GM19238 (cell line): ENCODE results near the gene ITIH6.
"Not testable (repeated sequence)": the region's sequence is repeated elsewhere in the genome, so short reads cannot be mapped to it uniquely, and the experiment has no call there.

Experiments
- DNase-seq: peaks from one replicate; pipeline ENCODE4 v3.0.0; 2011; ENCODE audit warnings: low spot score; ENCODE audit not compliant: insufficient read length

ITIH6 gene

DNA sequence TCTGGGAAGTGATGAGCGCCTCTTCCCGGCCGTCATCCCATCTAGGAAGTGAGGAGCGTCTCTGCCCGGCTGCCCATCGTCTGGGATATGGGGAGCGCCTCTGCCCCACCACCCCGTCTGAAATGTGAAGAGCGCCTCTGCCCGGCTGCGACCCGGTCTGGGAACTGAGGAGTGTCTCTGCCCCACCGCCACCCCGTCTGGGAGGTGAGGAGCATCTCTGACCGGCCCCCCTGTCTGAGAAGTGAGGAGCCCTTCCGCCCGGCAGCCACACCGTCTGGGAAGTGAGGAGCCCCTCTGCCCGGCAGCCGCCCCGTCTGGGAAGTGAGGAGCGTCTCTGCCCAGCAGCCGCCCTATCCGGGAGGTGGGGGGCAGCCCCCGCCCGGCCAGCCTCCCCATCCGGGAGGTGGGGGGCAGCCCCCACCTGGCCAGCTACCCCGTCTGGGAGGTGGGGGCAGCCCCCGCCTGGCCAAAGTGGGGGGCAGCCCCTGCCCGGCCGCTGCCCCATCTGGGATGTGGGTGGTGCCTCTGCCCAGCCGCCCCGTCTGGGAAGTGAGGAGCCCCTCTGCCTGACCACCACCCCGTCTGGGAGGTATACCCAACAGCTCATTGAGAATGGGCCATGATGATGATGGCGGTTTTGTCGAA, 61.6 kb downstream of the ITIH6 start:
- DNase-seq = not testable (repeated sequence)

DNA sequence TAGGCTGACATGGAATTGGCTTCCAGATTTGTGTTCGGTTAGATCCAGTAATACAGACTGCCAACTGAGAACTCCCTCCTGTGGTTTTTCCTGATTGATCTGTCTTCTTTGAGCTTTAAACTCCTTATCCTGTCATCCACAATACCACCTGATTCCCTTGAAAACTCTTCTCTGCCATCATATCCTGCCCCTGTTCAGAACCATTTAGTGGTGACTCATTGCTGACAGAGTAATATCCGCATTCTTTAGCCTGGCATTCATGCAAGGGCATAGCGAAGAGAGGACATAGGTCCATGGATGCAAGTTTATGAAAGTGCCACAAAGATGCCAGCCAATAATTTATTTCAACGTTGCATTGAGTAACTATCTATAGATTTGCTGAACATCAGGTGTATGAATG, 76.6 kb downstream of the ITIH6 start:
- DNase-seq = no peak

DNA sequence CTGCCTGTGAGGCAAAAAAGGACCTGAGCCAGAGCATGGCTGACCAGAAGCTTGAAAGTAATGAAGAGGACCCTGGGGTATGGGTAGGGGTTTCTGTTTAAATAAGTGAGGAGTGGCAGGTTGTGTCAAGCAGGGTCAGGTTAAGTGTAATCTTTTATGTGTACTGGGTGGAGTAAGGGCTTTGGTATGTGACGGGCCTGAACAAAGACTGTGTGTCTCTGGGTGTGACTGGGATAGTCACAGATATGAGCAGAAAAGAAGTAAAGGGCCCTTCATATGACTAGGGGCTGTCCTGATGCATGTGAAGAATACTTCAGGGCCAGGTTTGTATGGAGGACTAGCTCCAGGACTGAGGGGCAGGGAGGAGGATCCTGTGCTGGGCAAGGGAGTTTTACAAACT, 82.4 kb downstream of the ITIH6 start:
- no peak for DNase-seq

DNA sequence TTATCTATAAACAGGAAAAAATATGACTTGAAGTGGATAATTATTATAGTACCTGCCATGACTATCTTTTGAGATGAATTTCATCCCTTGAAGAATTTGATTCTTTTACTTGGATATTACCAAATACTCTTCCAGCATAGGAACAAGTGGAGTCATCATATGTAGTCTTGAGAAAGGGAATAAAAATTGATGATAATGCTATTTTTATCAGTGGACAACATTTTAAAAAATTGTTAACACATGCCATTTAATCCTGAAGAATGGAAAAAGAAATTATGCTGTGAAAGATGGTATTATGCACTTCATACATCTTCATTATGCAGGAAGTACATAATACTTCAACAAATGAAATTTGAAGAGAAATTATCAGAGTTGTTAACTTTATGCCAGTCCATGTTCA, 83.6 kb downstream of the ITIH6 start:
- no peak for DNase-seq

DNA sequence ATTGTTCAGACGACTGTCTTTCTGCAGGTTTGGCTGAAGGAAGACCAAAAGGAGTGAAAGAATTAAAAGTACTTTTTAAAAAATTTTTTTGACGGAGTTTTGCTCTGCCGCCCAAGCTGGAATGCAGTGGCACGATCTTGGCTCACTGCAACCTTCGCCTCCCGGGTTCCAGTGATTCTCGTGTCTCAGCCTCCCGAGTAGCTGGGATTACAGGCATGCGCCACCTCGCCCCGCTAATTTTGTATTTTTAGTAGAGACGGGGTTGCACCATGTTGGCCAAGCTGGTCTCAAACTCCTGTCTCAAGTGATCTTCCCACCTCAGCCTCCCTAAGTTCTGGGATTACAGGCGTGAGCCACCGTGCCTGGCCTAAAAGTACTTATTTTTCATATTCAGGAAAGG, 86.3 kb downstream of the ITIH6 start:
- no peak for DNase-seq

DNA sequence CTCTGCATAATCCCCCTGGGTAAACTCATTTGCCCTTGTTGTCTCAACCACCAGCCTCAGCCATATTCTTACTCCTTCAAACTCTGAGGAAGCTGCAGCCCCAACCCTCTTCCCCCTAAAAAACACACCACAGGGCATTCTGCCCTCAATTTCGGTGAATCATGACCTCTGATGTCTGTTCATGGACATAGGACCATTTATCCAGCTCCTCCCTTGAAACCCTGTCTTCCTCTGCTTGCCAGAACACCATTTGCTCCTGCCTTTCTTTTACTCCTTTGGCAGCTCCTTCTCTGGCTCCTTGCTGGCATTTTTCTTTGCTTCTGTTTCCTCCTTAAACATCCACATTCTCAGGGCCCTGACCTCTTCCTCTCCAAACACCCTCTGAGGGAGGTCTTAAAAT, 87.1 kb downstream of the ITIH6 start:
- no peak for DNase-seq

DNA sequence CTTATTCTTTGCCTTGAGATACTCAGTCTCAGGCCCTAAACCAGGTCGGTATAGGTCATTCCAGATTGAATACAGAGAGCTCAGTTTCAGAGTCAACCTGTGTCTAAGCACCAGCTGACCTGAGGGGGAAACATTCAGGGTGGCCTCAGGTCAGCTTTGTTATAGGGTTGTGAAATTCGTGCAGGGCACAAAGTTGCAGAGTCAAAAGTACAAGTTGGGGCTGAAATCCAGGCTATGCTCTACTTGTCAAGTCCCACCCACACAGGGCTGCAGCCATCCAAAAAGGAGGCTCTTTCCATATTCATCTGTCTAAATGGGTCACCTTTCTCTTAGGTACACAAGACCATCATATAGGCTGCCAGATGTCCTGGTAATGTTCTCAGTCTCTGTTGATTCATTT, 89.7 kb downstream of the ITIH6 start:
- DNase-seq = no peak
